H1 (cell line): ENCODE data around the gene RGS9BP. TPM values are rescaled to one million over a fixed set of nuclear protein-coding genes. Genes with fewer than 3 reads are reported as not detected.
A peak's percentile ranks its signal among the peaks of the same experiment; 100 is the strongest.

ENCODE experiments used
- ASH2L ChIP-seq: fragments of 200-600, 300-600 bp; sonication (generic); IDR thresholded peaks from one replicate; pipeline ENCODE4 v1.7.1; 2017; ENCODE audit warnings: low read length
- CHD7 ChIP-seq: fragments of 300-600 bp; sonication (generic); IDR thresholded peaks from 2 replicates; pipeline ENCODE4 v1.7.1; 2012; ENCODE audit warnings: low read length, moderate library complexity, mild to moderate bottlenecking, inconsistent platforms; ENCODE audit not compliant: insufficient replicate concordance
- GTF2F1 ChIP-seq: IDR thresholded peaks from 2 replicates; pipeline ENCODE4 v1.6.1; 2012; ENCODE audit warnings: low read depth, low read length, improper control_type of control experiment, borderline replicate concordance
- JUND ChIP-seq: IDR thresholded peaks from 2 replicates; pipeline ENCODE4 v1.6.1; 2011; ENCODE audit warnings: mild to moderate bottlenecking, improper control_type of control experiment, low read length
- KDM4A ChIP-seq: IDR thresholded peaks from one replicate; pipeline ENCODE4 v1.7.1; 2012; ENCODE audit warnings: low read depth, mild to moderate bottlenecking, moderate library complexity, low read length, inconsistent platforms; ENCODE audit not compliant: severe bottlenecking
- KDM5A ChIP-seq: fragments of 200-600 bp; IDR thresholded peaks from 2 replicates; pipeline ENCODE4 v1.7.1; 2012; ENCODE audit warnings: mild to moderate bottlenecking, low read length, inconsistent platforms, mixed read lengths
- PHF8 ChIP-seq: fragments of 200-600 bp; sonication (generic); conservative IDR thresholded peaks from 2 replicates; pipeline ENCODE4 v1.7.1; 2012; ENCODE audit warnings: low read depth, mild to moderate bottlenecking, inconsistent platforms, low read length, moderate library complexity
- POLR2A ChIP-seq, 2 experiments: IDR thresholded peaks; 1 replicate in 1 of 2; 2 replicates in 1 of 2; pipeline ENCODE4 v1.6.1; 2011; ENCODE audit warnings: low read depth in 2 of 2, low read length in 2 of 2, mild to moderate bottlenecking in 2 of 2; ENCODE audit errors: control extremely low read depth in 1 of 2
- POU5F1 ChIP-seq: IDR thresholded peaks from 2 replicates; pipeline ENCODE4 v1.6.1; 2011; ENCODE audit warnings: low read depth, mild to moderate bottlenecking, low read length, moderate library complexity
- polyA plus RNA-seq, 7 experiments: library from polyadenylated mRNA; depleted of rRNA in 3 of 7; stranded (reverse) in 5 of 7; unstranded in 2 of 7; fragments of >200 nt in 5 of 7; fragments of 200-250 nt in 2 of 7; gene quantifications; 1 replicate in 5 of 7; 2 replicates in 1 of 7; 4 replicates in 1 of 7; pipeline versions ENCODE4 v1.2.1 to v1.2.3, GENCODE V29; 2011 to 2013; ENCODE audit warnings: missing spikeins in 2 of 7, mixed read lengths in 2 of 7
- total RNA-seq: library from RNA; stranded (reverse); fragmentation: NEBNext Ultra II Directional; extraction: Animal tissue kit (Norgen Biotek cat#: 25700); gene quantifications from 2 replicates; pipeline ENCODE4 v1.2.1, GENCODE V29; 2021

RGS9BP gene
- total and polyA plus RNA-seq, 2 of the 8 experiments (the other 6 are each of a cell fraction or from before 2014, with no cell fraction given): 0.11 to 0.26 TPM

GRCh38 chr19:32691291-32691951, 15.8 kb downstream of the RGS9BP start, which contains the start of gene NUDT19 (continued):
- TF ChIP-seq PHF8 (no peak), CHD7 (no peak), JUND (no peak), KDM5A (no peak), GTF2F1 (no peak), POLR2A (IDR thresholded peaks at IDR 0.05; ENCODE audit: control extremely low read depth in 1 of 2, low read depth in 2 of 2, low read length in 2 of 2) (0 out of 3 replicates have a peak, but pooled peaks of 1 of the 2 experiments have one; percentile 23), ASH2L (peak; percentile 11), KDM4A (no peak), POU5F1 (no peak)
